Fibroblast of lung (primary cell): Measurements from ENCODE around the gene SORCS2.

Experiments
- CTCF ChIP-seq, 2 donors: IDR thresholded peaks in 1 of 2; conservative IDR thresholded peaks in 1 of 2; 1 replicate in 1 of 2; 2 replicates in 1 of 2; pipeline ENCODE4 v1.5.1; 2011 to 2012; ENCODE audit warnings: low read length in 2 of 2, control low read depth in 1 of 2, inconsistent platforms in 1 of 2, low read depth in 1 of 2, mild to moderate bottlenecking in 1 of 2
- EZH2 ChIP-seq: IDR thresholded peaks from 2 replicates; pipeline ENCODE4 v1.5.1; 2012; ENCODE audit warnings: low read length, control low read depth, mild to moderate bottlenecking; ENCODE audit errors: missing control alignments

DNA sequence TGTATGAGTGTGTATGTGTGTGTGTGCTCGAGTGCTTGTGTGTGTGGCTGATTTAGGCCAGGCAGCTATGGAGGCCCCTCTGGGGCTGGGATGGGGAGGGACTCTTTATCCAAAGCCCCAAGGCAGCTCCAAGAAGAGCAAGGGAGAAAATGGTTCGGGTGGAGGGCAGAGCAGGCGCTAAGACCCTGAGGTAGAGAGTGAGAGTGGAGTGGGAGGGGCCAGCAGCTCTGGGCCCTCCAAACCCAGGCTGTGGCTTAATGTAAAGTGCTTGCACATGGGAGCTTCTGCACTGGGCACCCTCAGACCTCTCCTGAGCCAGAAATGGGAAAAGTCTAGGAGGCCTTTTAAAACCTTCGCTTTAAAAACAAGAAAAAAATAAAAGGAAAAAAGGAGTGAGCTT, 475.9 kb downstream of the SORCS2 start:
- TF ChIP-seq CTCF (conservative IDR thresholded peaks at IDR 0.05 in 1 of 2, IDR thresholded peaks at IDR 0.05 in 1 of 2; ENCODE audit: low read depth in 1 of 2, low read length in 2 of 2): no peak
- TF ChIP-seq EZH2: no peak
